NCI-H446 treated with DMSO at 0.1 percent for 48 hours (cell line): Measurements from ENCODE around the gene MPHOSPH10.
"Not testable (repeated sequence)": the region's sequence is repeated elsewhere in the genome, so short reads cannot be mapped to it uniquely, and the experiment has no call there.

Source experiments
- DNase-seq: peaks from one replicate; lab custom pipeline; 2025; lab: John Stamatoyannopoulos, UW

MPHOSPH10 gene, protein sequence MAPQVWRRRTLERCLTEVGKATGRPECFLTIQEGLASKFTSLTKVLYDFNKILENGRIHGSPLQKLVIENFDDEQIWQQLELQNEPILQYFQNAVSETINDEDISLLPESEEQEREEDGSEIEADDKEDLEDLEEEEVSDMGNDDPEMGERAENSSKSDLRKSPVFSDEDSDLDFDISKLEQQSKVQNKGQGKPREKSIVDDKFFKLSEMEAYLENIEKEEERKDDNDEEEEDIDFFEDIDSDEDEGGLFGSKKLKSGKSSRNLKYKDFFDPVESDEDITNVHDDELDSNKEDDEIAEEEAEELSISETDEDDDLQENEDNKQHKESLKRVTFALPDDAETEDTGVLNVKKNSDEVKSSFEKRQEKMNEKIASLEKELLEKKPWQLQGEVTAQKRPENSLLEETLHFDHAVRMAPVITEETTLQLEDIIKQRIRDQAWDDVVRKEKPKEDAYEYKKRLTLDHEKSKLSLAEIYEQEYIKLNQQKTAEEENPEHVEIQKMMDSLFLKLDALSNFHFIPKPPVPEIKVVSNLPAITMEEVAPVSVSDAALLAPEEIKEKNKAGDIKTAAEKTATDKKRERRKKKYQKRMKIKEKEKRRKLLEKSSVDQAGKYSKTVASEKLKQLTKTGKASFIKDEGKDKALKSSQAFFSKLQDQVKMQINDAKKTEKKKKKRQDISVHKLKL

DNA sequence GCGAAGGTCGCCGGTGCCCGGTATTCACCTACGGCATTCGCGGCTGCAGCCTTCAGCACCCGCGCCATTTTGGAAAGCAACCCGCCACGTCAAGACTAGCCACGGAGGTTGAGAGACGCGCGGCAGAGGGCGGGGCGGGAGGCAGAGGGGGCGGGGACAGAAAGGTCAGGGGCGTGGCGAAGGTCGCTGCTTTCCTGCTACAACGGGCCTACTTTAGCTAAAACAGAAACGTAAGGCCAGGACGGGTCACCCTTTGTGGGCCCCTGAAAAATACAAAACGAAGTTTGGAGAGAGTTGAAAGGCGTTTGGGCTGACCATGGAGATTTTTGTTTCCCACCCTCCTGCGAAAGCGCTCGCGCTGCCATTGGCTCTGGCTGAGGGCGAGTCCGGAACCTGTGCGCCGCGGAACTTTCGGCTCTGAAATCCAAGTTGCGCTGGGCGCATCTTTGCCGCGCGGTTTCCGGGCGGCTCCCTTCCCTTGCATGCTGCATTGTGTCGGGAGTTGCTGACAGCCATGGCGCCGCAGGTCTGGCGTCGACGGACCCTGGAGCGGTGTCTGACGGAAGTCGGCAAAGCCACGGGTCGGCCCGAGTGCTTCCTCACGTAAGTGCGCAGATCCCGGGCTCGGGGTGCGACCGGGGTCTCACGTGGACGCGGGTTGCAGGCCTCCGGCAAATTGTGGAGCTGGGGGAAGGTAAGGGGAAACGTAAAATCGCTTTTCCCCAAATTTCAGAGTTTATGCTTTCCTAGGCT is at the start of gene MPHOSPH10, which contains the start of gene MCEE:
Gene MPHOSPH10 (plus strand): TSS at position 483 of the 753 bp plus-strand sequence. CDS start 32 bp downstream, at position 515.
Gene MCEE (minus strand): TSS at position 78 of the 753 bp plus-strand sequence. CDS start 10 bp downstream, at position 68.
- DNase-seq = peak; percentile 80

DNA sequence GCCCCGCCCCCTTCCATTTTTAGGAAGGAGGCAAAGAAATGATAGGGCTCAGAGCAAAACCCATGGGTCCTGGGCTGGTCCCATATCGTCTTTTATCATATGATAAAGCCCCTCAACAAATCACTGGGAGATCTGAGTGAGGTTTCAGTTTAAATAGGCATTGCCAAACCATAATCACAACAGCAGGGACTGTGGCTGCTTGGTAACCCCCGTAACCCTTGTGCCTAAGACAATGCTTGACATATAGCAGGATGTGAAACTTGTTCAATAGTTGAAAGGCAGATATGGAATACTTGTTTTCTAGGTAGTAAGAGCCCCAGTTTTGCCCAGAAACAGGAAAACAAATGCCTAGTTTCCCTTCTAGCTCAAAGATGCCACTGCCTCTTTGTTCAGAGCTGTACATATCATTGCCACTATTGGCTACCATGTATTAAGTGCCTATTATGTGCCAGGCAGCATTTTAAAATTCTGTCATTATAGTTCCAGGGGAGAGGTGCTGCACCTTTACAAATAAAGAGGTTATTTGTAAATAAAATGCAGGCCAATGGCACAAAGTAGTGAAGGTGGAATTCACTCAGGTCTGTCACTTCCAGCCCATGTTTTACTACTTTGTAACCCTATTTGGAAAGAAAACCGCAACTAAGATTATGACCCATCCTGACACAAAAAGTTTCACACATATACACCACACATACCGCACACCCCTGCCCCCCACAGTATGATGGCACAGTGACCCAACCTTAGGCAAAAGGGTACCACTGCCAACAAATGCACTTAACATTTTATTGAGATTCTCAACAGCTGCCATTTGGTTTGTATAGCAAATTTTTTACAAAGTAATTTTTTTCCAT is 47.8 kb upstream of the MPHOSPH10 start:
- no peak for DNase-seq

DNA sequence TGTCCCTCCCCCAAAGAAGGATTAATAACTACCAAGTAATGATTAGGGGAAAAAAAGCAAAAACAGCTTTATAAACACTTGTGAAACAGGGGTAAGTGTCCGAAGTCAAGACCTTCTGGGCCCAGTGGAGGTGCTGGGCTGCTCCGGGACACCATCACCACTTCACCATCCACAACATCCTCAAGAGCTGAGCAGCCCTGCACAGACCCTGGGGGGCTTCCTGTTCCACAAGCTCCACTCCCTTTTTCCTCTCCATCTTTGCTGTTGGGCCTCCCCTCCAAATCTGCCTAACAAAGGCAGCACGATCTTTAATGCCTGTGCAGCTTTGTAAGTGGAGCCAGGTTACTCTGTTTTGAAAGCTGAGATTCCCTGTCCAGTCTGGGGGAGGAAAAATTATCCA is 47.1 kb upstream of the MPHOSPH10 start:
- DNase-seq = not testable (repeated sequence)

DNA sequence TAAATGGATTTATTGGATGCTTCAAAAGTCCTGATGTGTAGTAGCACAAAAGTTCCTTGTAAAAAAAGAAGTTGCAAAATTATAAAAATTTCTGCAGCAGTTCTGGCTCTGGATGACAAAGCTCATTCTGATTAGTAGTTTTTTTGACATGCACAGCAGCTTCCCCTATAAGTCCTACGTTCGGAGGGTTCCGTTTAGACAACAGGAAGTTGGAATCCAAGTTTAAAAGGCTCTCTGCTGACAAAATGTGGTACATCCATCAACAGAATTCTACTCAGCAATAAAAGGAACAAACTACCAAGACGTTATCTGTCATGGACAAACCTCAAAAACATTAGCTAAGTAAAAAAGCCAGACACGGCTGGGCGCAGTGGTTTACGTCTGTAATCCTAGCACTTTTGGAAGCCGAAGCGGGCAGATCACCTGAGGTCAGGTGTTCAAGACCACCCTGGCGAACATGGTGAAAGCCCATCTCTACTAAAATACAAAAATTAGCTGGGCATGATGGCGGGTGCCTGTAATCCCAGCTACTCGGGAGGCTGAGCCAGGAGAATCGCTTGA is 46.6 kb upstream of the MPHOSPH10 start:
- DNase-seq = not testable (repeated sequence)

DNA sequence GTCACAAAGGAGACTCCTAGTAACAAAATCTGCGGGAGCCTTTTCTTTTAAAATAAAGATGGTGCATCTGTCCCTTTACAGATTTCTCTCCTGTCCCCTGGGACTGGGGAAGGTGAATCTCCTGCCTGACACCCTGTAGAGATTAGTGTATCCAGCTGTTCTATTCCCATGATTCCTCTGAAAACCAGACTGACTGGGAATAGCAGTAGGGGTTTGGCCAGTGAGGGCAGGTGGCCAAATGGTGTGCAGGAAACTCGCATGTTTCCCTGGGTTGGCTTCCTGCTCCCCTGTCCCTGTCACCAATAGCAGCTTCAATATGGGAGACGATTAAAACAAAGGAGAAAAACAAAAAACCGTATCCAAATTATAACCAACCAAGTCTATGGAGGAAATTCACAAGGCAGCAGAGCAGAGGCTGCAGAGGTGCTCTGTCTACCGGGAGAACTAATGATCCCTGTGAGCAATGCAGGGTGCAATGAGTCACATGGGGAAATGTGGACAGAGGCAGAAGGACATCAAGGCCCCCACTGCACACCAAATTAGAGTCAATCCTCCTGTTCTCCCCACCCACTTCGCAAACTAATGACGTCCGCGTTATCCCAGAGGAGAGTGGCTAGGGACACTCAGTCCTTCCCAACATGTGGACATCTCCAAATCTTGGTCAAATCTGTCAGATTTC is 45.0 kb upstream of the MPHOSPH10 start:
- not testable (repeated sequence) for DNase-seq

DNA sequence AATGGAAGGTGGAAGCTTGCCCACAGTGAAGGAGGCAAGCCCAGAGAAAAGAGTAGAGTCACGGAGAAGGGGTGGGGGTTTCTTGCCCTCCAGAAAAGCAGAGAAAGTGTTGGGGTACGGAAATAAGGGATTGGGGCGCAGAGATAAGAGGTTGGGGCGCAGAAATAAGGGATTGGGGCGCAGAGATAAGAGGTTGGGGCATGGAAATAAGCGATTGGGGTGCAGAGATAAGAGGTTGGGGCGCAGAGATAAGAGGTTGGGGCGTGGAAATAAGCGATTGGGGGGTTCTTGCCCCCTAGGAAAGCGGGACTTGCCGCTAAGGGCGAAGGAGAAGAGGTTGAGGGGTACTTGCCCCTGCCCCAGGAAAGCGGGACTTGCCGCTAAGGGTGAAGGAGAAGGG is 41.0 kb upstream of the MPHOSPH10 start:
- not testable (repeated sequence) for DNase-seq

DNA sequence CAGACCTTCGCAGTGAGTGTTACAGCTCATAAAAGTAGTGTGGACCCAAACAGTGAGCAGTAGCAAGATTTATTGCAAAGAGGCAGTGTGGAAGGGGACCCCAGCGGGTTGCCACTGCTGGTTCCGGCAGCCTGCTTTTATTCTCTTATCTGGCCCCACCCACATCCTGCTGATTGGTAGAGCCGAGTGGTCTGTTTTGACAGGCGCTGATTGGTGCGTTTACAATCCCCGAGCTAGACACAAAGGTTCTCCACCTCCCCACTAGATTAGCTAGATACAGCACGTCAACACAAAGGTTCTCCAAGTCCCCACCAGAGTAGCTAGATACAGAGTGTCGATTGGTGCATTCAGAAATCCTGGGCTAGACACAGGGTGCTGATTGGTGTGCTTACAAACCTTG is 38.6 kb upstream of the MPHOSPH10 start:
- not testable (repeated sequence) for DNase-seq

DNA sequence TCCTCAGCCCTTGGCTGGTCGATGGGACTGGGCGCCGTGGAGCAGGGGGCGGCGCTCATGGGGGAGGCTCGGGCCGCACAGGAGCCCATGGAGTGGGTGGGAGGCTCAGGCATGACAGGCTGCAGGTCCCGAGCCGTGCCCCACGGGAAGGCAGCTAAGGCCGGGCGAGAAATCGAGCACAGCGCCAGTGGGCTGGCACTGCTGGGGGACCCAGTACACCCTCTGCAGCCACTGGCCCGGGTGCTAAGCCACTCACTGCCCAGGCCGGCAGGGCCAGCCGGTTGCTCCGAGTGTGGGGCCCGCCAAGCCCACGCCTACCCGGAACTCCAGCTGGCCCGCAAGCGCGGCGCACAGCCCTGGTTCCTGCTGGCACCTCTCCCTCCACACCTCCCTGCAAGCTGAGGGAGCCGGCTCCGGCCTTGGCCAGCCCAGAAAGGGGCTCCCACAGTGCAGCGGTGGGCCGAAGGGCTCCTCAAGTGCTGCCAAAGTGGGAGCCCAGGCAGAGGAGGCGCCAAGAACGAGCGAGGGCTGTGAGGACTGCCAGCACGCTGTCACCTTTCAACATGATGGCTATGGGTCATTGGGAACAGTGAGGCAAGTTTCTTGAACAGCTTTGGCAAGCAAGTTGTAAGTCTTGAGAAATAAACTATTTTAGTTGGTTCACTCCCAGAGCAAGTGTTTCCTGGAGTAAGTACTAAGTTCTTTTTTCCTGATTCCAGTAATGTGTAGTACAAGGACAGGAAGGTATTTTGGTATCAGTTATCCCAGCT is 37.8 kb upstream of the MPHOSPH10 start:
- not testable (repeated sequence) for DNase-seq

DNA sequence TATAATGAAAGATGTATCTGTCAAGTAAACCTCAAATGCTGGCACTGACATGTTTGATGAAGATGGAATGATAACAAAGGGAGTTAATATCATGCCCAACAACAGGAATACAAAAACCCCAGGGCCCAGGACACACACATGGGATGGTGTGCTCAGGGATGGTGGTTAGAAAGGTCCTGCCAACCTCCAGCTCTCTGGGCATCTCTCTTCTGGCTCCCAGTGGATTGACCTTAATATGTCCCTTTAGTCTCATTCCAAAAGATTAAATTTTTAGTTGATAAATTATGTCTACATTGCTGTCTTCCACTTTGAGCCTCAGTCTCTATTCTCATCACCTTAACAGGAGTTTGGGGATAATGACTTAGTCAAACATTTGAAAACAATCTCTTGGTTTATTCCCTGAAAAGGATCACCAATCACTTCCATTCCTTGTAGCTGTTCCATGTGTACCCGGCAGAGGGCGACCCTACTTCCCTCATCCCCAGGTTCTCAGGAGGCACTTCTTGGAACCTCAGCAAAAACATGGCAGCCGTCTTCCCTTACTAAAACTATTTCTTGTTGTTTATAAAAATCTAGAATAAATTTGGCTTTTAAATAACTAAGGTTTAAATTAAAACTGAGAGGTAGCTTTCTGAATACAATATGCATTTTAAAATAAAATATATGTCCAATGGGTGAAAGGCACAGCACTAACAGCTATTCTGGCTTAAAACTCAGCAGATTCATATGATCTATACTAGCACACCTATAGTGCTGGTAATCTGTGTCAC is 30.1 kb upstream of the MPHOSPH10 start:
- DNase-seq = no peak

DNA sequence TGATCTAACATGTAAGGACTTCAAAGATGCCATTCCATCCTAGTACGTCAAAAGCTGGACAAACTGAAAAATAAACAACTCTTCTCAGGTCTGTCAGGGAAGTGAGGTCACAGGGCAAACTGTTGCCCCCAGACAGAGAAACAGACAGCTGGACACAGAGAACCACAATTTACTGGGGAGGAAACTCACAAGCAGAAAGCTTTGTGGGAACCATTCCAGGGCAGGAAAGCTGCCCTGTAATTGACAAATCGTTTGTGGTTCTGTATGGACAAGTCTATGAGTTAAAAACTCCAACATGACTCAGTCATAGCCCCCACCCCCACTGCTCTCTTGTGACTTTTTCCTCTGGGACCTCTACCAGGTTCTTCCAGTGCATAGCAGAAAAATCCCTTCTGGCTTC is 28.8 kb upstream of the MPHOSPH10 start:
- no peak for DNase-seq

DNA sequence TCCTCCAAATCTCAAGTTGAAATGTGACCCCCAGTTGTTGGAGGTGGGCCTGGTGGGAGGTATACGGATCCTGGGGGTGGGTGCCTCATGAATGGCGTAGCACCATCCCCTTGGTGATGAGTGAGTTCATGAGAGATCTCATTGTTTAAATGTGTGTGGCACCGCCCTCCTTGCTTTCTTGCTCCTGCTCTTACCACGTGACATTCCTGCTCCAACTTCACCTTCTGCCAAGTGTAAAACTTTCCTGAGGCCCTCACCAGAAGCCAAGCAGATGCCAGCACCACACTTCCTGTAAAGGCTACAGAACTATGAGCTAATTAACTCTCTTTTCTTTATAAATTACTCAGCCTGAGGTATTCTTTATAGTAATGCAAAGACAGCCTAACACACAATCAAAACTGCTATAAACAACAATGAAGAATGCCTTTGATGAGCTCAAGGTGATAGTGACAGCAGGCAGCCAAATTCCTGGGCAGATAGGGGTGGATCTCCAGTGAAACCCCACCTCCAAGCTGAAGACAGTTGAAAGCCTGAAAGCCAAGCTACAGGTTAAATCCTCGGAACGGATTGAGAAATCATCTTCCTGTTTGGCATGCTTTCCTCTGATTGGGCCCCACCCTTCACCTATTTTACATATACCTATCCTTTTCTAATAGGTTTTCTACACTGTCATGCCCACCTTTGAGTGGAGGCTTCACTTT is 27.3 kb upstream of the MPHOSPH10 start:
- DNase-seq = no peak

DNA sequence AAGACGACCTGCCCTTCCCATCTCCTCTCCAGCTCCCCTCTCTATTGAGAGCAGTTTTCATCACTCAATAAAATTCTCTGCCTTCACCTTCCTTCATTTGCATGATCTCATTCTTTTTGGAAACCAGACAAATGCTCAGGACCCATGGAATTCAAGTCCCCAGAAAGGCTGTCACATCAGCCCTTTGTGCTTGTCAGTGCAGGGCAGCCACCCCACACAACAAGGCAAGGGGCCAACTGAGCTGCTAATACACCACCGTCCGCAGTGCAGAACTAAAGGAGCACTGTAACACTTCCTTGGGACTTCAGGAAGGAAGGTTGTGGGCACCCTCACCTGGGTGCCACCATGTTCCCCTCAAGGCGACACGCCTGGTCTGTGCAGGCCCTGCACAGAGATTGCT is 26.6 kb upstream of the MPHOSPH10 start:
- DNase-seq = no peak

DNA sequence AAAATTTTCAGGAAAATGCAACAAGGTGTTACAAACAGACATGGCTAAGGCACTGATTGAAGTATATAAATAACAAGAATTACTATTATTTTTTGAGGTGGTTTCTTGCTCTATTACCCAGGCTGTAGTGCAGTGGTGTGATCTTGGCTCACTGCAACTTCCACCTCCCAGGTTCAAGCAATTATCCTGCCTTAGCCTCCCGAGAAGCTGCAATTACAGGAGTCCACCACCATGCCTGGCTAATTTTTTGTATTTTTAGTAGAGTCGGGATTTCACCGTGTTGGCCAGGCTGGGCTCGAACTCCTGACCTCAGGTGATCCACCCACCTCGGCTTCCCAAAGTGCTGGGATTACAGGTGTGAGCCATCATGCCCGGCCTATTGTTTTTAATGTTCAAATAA is 24.0 kb upstream of the MPHOSPH10 start:
- not testable (repeated sequence) for DNase-seq

DNA sequence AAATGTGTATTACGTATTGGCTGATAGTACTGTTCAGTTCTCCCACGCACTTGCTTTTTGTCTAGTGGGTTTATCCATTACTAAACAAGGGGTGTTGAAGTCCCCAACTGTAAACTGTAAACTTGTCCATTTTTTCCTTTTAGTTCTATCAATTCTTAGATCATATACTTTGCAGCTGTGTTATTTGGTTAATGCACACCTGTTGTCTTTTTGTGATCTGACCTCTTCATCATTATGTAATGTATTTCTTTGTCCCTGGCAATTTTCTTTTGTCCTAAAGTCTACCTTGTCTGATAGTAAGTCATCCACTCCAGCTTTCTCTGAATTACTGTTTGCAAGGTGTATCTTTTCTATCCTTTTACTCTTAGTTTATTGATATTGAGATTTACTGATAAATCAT is 22.3 kb upstream of the MPHOSPH10 start:
- DNase-seq = no peak

DNA sequence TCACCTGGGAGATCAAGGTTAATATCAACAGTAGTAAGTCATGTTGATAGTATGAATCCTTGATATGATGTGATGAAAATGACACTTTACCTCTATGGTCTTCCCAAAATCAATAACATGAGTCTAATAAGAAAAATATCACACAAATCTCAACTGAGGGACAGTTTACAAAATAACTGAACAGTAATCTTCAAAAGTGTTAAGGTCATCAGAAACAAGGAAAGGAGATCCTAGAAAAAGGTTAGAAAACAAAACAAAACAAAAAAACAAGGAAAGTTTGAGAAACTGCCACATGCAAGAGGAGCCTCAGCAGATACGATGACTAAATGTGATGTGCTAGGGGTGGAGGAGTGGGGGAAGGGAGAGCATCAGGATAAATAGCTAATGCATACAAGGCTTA is 16.6 kb upstream of the MPHOSPH10 start:
- no peak for DNase-seq

DNA sequence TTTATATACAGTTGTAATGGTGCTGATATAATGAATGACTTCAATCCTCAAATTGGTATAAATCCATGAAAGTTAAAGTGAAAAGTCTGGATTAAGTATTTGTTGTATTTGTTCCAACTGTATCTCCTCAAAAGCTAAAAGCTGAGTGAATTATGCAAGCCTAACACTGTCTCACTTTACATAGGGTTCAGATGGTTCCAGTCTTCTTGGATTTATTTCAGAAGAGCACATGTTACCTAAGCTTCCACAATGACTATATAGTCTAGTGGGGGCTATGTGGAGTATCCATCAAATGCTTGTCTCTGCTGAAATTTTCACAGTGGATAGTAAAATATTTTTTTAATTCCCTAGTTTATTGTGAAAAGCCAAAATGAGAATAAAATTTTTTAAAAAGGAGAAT is 13.4 kb upstream of the MPHOSPH10 start:
- no peak for DNase-seq

DNA sequence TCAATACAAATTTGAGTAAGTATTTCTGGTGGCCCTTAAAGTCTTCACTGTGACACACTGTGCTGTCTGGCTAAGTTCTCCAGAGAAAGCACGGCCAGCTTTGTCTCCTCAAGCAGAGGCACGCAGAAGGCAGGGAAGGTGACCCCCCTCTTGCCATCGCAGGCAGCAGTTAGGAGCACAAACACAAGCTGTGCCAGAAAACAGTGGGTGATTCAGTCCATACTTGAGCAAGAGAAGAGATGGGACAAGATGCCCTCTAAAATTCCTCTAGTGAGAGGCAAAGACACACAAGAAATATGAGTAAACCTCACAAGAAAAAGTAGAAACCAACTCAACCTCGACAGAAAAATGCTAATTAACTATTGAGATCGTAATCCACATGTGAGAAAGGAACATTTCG is 10.2 kb upstream of the MPHOSPH10 start:
- DNase-seq = no peak

DNA sequence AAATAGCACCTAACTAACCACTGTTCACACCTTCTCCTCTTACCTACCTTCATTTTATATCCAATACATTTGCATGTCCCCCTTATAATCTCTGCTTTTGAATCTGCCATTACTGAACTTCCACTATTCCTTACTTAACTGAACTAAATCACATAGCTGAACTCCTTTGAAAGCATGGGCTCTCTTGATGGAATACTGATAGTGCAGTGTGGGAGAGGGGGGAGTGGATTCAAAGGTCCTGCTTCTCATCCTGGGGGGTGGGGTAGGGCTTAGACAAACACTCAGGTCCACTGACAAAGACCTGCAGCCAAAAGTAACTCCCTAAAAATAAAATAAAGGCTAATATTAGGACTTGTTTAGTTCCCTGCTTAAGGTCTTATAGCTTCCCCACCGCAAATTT is 9.0 kb upstream of the MPHOSPH10 start:
- DNase-seq = no peak
